Measurements from ENCODE around the gene IL1RAPL1.

IL1RAPL1 gene

DNA sequence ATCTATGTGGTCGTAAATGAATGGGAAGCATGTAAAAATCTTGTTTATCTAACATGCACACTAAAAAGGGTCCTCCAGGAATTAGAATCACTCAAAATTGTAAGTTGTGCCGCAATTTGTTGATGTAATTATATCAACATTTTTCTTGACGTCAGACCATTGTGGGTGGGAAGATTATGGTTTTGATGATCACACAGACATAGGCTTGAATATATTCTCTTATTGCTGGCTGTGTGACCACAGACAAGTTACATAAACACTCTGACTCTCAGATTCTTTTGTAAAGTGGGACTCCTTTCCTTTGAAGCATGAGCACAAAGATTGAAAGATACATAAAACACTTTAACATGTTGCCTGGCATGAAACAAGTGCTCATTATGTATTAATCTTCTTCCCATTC, 51.5 kb downstream of the IL1RAPL1 start (continued):
- TF ChIP-seq, protein P1, sequence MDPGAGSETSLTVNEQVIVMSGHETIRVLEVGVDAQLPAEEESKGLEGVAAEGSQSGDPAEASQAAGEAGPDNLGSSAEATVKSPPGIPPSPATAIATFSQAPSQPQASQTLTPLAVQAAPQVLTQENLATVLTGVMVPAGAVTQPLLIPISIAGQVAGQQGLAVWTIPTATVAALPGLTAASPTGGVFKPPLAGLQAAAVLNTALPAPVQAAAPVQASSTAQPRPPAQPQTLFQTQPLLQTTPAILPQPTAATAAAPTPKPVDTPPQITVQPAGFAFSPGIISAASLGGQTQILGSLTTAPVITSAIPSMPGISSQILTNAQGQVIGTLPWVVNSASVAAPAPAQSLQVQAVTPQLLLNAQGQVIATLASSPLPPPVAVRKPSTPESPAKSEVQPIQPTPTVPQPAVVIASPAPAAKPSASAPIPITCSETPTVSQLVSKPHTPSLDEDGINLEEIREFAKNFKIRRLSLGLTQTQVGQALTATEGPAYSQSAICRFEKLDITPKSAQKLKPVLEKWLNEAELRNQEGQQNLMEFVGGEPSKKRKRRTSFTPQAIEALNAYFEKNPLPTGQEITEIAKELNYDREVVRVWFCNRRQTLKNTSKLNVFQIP (CRISPR knock-in tag; IDR thresholded peaks at IDR 0.05; ENCODE audit: borderline replicate concordance, low read depth), result no peak

DNA sequence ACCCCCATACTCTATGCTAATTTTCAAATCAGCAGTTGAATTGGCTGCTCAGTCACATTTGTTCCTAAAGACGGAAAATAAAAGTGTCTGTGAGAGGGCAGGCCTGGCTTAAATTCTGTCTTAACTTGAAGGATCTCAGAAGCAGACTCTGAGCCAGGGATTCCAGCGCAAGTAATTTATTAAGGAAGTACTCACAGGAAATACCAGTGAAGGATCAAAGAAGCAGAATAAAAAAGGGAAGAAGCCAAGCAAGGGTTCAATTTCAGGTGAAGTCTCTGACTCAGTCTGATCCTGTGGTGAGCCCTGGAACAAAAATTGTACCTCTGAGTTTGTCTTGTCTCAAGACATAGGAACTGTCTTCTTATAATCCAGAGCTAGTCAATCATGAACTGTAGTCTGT, 52.2 kb downstream of the IL1RAPL1 start:
- ATAC-seq, result no peak
- TF ChIP-seq, protein P2, sequence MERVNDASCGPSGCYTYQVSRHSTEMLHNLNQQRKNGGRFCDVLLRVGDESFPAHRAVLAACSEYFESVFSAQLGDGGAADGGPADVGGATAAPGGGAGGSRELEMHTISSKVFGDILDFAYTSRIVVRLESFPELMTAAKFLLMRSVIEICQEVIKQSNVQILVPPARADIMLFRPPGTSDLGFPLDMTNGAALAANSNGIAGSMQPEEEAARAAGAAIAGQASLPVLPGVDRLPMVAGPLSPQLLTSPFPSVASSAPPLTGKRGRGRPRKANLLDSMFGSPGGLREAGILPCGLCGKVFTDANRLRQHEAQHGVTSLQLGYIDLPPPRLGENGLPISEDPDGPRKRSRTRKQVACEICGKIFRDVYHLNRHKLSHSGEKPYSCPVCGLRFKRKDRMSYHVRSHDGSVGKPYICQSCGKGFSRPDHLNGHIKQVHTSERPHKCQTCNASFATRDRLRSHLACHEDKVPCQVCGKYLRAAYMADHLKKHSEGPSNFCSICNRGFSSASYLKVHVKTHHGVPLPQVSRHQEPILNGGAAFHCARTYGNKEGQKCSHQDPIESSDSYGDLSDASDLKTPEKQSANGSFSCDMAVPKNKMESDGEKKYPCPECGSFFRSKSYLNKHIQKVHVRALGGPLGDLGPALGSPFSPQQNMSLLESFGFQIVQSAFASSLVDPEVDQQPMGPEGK (CRISPR knock-in tag; IDR thresholded peaks at IDR 0.05; ENCODE audit: borderline replicate concordance), result no peak
- no peak for TF ChIP-seq ISL1 (CRISPR knock-in tag; IDR thresholded peaks at IDR 0.05)
- TF ChIP-seq BACH2 (CRISPR knock-in tag; IDR thresholded peaks at IDR 0.05; ENCODE audit: borderline replicate concordance), result no peak
- no peak for TF ChIP-seq ZNF565 (CRISPR knock-in tag; conservative IDR thresholded peaks at IDR 0.05; ENCODE audit: low read depth)
- TF ChIP-seq ZFP3 (CRISPR knock-in tag; IDR thresholded peaks at IDR 0.05), result no peak
- no peak for TF ChIP-seq PPARA (CRISPR knock-in tag; IDR thresholded peaks at IDR 0.05; ENCODE audit: borderline replicate concordance)
- TF ChIP-seq ZNF8 (CRISPR knock-in tag; IDR thresholded peaks at IDR 0.05), result no peak
- no peak for TF ChIP-seq ZFP30 (CRISPR knock-in tag; IDR thresholded peaks at IDR 0.05)
- TF ChIP-seq, protein P3, sequence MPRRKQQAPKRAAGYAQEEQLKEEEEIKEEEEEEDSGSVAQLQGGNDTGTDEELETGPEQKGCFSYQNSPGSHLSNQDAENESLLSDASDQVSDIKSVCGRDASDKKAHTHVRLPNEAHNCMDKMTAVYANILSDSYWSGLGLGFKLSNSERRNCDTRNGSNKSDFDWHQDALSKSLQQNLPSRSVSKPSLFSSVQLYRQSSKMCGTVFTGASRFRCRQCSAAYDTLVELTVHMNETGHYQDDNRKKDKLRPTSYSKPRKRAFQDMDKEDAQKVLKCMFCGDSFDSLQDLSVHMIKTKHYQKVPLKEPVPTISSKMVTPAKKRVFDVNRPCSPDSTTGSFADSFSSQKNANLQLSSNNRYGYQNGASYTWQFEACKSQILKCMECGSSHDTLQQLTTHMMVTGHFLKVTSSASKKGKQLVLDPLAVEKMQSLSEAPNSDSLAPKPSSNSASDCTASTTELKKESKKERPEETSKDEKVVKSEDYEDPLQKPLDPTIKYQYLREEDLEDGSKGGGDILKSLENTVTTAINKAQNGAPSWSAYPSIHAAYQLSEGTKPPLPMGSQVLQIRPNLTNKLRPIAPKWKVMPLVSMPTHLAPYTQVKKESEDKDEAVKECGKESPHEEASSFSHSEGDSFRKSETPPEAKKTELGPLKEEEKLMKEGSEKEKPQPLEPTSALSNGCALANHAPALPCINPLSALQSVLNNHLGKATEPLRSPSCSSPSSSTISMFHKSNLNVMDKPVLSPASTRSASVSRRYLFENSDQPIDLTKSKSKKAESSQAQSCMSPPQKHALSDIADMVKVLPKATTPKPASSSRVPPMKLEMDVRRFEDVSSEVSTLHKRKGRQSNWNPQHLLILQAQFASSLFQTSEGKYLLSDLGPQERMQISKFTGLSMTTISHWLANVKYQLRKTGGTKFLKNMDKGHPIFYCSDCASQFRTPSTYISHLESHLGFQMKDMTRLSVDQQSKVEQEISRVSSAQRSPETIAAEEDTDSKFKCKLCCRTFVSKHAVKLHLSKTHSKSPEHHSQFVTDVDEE (CRISPR knock-in tag; IDR thresholded peaks at IDR 0.05), result no peak
- no peak for TF ChIP-seq ZNF70 (CRISPR knock-in tag; IDR thresholded peaks at IDR 0.05)
- no peak for TF ChIP-seq CSDC2 (CRISPR knock-in tag; IDR thresholded peaks at IDR 0.05)
- no peak for TF ChIP-seq ARNTL (CRISPR knock-in tag; IDR thresholded peaks at IDR 0.05; ENCODE audit: borderline replicate concordance, low read depth)
- TF ChIP-seq, protein P1 (CRISPR knock-in tag; IDR thresholded peaks at IDR 0.05; ENCODE audit: borderline replicate concordance, low read depth), result no peak
- no peak for TF ChIP-seq ZC3H10 (CRISPR knock-in tag; IDR thresholded peaks at IDR 0.05)
- TF ChIP-seq RARB (CRISPR knock-in tag; IDR thresholded peaks at IDR 0.05), result no peak

DNA sequence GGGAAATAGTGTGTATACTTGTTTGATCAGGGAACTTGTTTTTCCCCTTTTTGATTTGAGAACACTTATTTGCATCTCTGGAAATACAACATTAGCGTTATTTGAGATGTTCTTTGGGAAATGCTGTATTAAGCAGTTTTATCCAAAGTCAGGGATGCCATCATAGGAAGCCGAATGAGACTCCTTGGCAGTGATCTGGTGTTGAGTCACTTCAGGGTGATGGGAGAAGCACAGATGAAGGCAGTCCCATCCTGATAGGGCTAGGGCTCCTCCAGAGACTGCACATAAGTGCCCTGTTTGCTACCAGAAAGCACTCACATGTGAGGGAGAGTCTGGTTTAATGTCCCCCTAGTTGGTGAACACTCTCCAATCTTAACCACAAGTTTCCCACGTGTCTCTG, 62.3 kb downstream of the IL1RAPL1 start:
- ATAC-seq, result no peak
- TF ChIP-seq, protein P3 (CRISPR knock-in tag; IDR thresholded peaks at IDR 0.05), result no peak
- TF ChIP-seq ARNTL (CRISPR knock-in tag; IDR thresholded peaks at IDR 0.05; ENCODE audit: borderline replicate concordance, low read depth) (no peak), ZNF565 (CRISPR knock-in tag; conservative IDR thresholded peaks at IDR 0.05; ENCODE audit: low read depth) (no peak), CSDC2 (CRISPR knock-in tag; IDR thresholded peaks at IDR 0.05) (no peak), ZC3H10 (CRISPR knock-in tag; IDR thresholded peaks at IDR 0.05) (no peak), ZFP3 (CRISPR knock-in tag; IDR thresholded peaks at IDR 0.05) (no peak)

DNA sequence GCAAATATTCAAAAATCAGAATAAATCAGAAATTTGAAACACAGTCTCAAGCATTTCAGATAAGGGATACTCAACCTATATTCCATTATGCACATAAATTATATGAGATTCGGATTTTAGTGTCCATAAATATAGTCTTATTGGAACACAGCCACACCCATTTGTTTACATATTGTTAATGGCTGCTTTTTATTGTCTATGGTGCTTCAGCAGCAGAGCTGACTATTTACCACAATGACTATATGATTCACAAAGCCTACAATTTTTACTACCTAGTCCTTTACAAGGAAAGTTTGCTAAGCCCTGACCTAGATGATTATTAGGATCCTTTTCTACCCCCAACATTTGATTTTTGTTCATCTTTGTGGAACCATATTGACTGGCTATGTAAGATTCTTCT, 63.9 kb downstream of the IL1RAPL1 start:
- TF ChIP-seq TOX (CRISPR knock-in tag; IDR thresholded peaks at IDR 0.05; ENCODE audit: borderline replicate concordance) (no peak), OSR1 (CRISPR knock-in tag; IDR thresholded peaks at IDR 0.05) (no peak), ZNF8 (CRISPR knock-in tag; IDR thresholded peaks at IDR 0.05) (no peak), CSDC2 (CRISPR knock-in tag; IDR thresholded peaks at IDR 0.05) (no peak), SNAI2 (CRISPR knock-in tag; IDR thresholded peaks at IDR 0.05) (no peak), PPARA (CRISPR knock-in tag; IDR thresholded peaks at IDR 0.05; ENCODE audit: borderline replicate concordance) (no peak), BACH2 (CRISPR knock-in tag; IDR thresholded peaks at IDR 0.05; ENCODE audit: borderline replicate concordance) (no peak), TCF4 (CRISPR knock-in tag; IDR thresholded peaks at IDR 0.05; ENCODE audit: borderline replicate concordance) (no peak), ZNF565 (CRISPR knock-in tag; conservative IDR thresholded peaks at IDR 0.05; ENCODE audit: low read depth) (no peak), RARB (CRISPR knock-in tag; IDR thresholded peaks at IDR 0.05) (no peak), ARNTL (CRISPR knock-in tag; IDR thresholded peaks at IDR 0.05; ENCODE audit: borderline replicate concordance, low read depth) (no peak), ZNF70 (CRISPR knock-in tag; IDR thresholded peaks at IDR 0.05) (no peak), ISL1 (CRISPR knock-in tag; IDR thresholded peaks at IDR 0.05) (no peak)
- TF ChIP-seq, protein P1 (CRISPR knock-in tag; IDR thresholded peaks at IDR 0.05; ENCODE audit: borderline replicate concordance, low read depth), result no peak
- TF ChIP-seq, protein P2 (CRISPR knock-in tag; IDR thresholded peaks at IDR 0.05; ENCODE audit: borderline replicate concordance), result no peak
- no peak for ATAC-seq

All from SK-N-SH treated with all-trans-retinoic acid at 6 μM for 48 hours (cell line).